ENCODE data around the gene TMEM125. TPM values are rescaled to one million over a fixed set of nuclear protein-coding genes. Genes with fewer than 3 reads are reported as not detected.
A peak's percentile ranks its signal among the peaks of the same experiment; 100 is the strongest.

TMEM125 gene
- polyA plus RNA-seq, 3 donors: not detected

- Histone ChIP-seq H3K36me3 (replicated peaks in 1 of 2; ENCODE audit: control insufficient read depth in 1 of 2, insufficient read depth in 2 of 2, low read length in 2 of 2) (no peaks in the 10 kb centered on the region), H4K20me1 (ENCODE audit: insufficient read depth, low read length) (no peaks in the 10 kb centered on the region), H3K4me1 (ENCODE audit: control insufficient read depth in 1 of 2, insufficient read depth in 2 of 2, low read length in 2 of 2) (peaks cover 0 to 5% of the 10 kb centered on the region in 2 donors), H2AFZ (ENCODE audit: insufficient read depth, low read depth, low read length, poor library complexity, severe bottlenecking) (no peak overlapping the region), H3K79me2 (ENCODE audit: insufficient read depth, low read length) (no peaks in the 10 kb centered on the region), H3K4me2 (replicated peaks; ENCODE audit: extremely low read depth, low read length, poor library complexity, severe bottlenecking) (no peak overlapping the region), H3K27ac (ENCODE audit: low read depth in 1 of 2, low read length in 2 of 2) (no peak overlapping the region), H3K4me3 (replicated peaks in 1 of 3; ENCODE audit: low read depth in 2 of 3, low read length in 3 of 3) (no peak overlapping the region), H3K9me3 (replicated peaks in 1 of 2; ENCODE audit: control insufficient read depth in 1 of 2, insufficient read depth in 1 of 2, low read length in 2 of 2) (no peaks in the 10 kb centered on the region), H3K27me3 (ENCODE audit: control insufficient read depth in 2 of 2, insufficient read depth in 2 of 2, low read length in 2 of 2) (no peaks in the 10 kb centered on the region), H3K9ac (ENCODE audit: insufficient read depth, low read length, poor library complexity, severe bottlenecking) (no peak overlapping the region)
- no peak overlapping the region for H3K4me3 Mint-ChIP-seq
- H3K4me1 Mint-ChIP-seq: peaks cover 8% of the 10 kb centered on the region
- TF ChIP-seq CTCF (IDR thresholded peaks at IDR 0.05): no peak
- H3K27me3 Mint-ChIP-seq (ENCODE audit: low read depth in 3 of 3): peaks cover 0 to 4% (median 0%) of the 10 kb centered on the region in 3 donors
- 93% methylated on average over 3 of the region's 3 CpGs for WGBS (ENCODE audit: insufficient coverage)
- intact Hi-C loops (cut with micrococcal nuclease): no loop called here
- H3K9me3 Mint-ChIP-seq: peaks cover 0 to 2% (median 0%) of the 10 kb centered on the region in 7 donors
- no peak for DNase-seq
- no peak overlapping the region for H3K27ac Mint-ChIP-seq
- H3K36me3 Mint-ChIP-seq: no peaks in the 10 kb centered on the region
Observed at GRCh38 chr1:43305461-43305860, 35.7 kb downstream of the TMEM125 start.

- H3K4me2 ChIP-seq (replicated peaks; ENCODE audit: extremely low read depth, low read length, poor library complexity, severe bottlenecking): no peak overlapping the region
- H3K4me3 ChIP-seq (replicated peaks in 1 of 3; ENCODE audit: low read depth in 2 of 3, low read length in 3 of 3): no peak overlapping the region
- H3K27ac ChIP-seq (ENCODE audit: low read depth in 1 of 2, low read length in 2 of 2): no peak overlapping the region
- H4K20me1 ChIP-seq (ENCODE audit: insufficient read depth, low read length): no peaks in the 10 kb centered on the region
- H3K9ac ChIP-seq (ENCODE audit: insufficient read depth, low read length, poor library complexity, severe bottlenecking): no peak overlapping the region
- no peaks in the 10 kb centered on the region for H3K9me3 ChIP-seq (replicated peaks in 1 of 2; ENCODE audit: control insufficient read depth in 1 of 2, insufficient read depth in 1 of 2, low read length in 2 of 2)
- Mint-ChIP-seq H3K27me3 (ENCODE audit: low read depth in 3 of 3) (peaks cover 0 to 4% (median under 1%) of the 10 kb centered on the region in 3 donors), H3K36me3 (no peaks in the 10 kb centered on the region), H3K27ac (peak overlapping the region in 1 of 7 donors; percentile 8), H3K9me3 (peaks cover 0 to 2% (median 0%) of the 10 kb centered on the region in 7 donors), H3K4me3 (no peak overlapping the region), H3K4me1 (peaks cover 5% of the 10 kb centered on the region)
- H2AFZ ChIP-seq (ENCODE audit: insufficient read depth, low read depth, low read length, poor library complexity, severe bottlenecking): no peak overlapping the region
- H3K4me1 ChIP-seq (ENCODE audit: control insufficient read depth in 1 of 2, insufficient read depth in 2 of 2, low read length in 2 of 2): peaks cover 0 to under 1% of the 10 kb centered on the region in 2 donors
- intact Hi-C loops (cut with micrococcal nuclease): no loop called here
- 92% methylated on average over 5 of the region's 6 CpGs for WGBS (ENCODE audit: insufficient coverage)
- H3K36me3 ChIP-seq (replicated peaks in 1 of 2; ENCODE audit: control insufficient read depth in 1 of 2, insufficient read depth in 2 of 2, low read length in 2 of 2): no peaks in the 10 kb centered on the region
- no peaks in the 10 kb centered on the region for H3K27me3 ChIP-seq (ENCODE audit: control insufficient read depth in 2 of 2, insufficient read depth in 2 of 2, low read length in 2 of 2)
- TF ChIP-seq CTCF (IDR thresholded peaks at IDR 0.05): no peak
- no peak for DNase-seq
- no peaks in the 10 kb centered on the region for H3K79me2 ChIP-seq (ENCODE audit: insufficient read depth, low read length)
Observed at GRCh38 chr1:43305926-43306687, 36.3 kb downstream of the TMEM125 start.

Data from CD14-positive monocyte (primary cell).